DND-41 (cell line): Measurements from ENCODE around the gene DNAH12.

Experiments used
- CTCF ChIP-seq: IDR thresholded peaks from 2 replicates; pipeline ENCODE4 v1.5.1; 2012; ENCODE audit warnings: borderline replicate concordance, low read length, moderate library complexity, mild to moderate bottlenecking; ENCODE audit not compliant: poor library complexity, severe bottlenecking; ENCODE audit errors: extremely low read depth
- EZH2 ChIP-seq: IDR thresholded peaks from 3 replicates; pipeline ENCODE4 v1.6.1; 2012; ENCODE audit warnings: borderline replicate concordance, low read depth, mild to moderate bottlenecking, moderate library complexity, low read length, inconsistent platforms; ENCODE audit not compliant: severe bottlenecking

- no peak for TF ChIP-seq CTCF
- no peak for TF ChIP-seq EZH2
Measured at GRCh38 chr3:57572096-57572495, 28.0 kb upstream of the DNAH12 start.
